Stimulated activated naive CD8-positive, alpha-beta T cell treated with anti-CD3 and anti-CD28 coated beads, Interleukin-15, Interleukin-2, amounts not matched to agents 100 ng/mL and 50 ng/mL, for 24 hours (primary cell): ENCODE measurements around the gene TCF19.

Source experiments
- H3K27ac Mint-ChIP-seq: one replicate; pipeline ENCODE4 v1.8.0; 2021; ENCODE audit warnings: mild to moderate bottlenecking, mixed read lengths
- H3K27me3 Mint-ChIP-seq: one replicate; pipeline ENCODE4 v1.8.0; 2021; ENCODE audit warnings: mixed read lengths
- H3K36me3 Mint-ChIP-seq: one replicate; pipeline ENCODE4 v1.8.0; 2021; ENCODE audit warnings: low read depth, mixed read lengths
- H3K4me1 Mint-ChIP-seq: one replicate; pipeline ENCODE4 v1.8.0; 2021; ENCODE audit warnings: low read depth, mixed read lengths
- H3K4me3 Mint-ChIP-seq: one replicate; pipeline ENCODE4 v1.8.0; 2021; ENCODE audit warnings: mild to moderate bottlenecking, mixed read lengths
- H3K9me3 Mint-ChIP-seq: one replicate; pipeline ENCODE4 v1.8.0; 2021; ENCODE audit warnings: mixed read lengths

The TCF19 gene

GRCh38 chr6:31143148-31143547 lies 15.2 kb upstream of the TCF19 start:
- Mint-ChIP-seq H3K27ac (no peak overlapping the region), H3K4me1 (no peaks in the 10 kb centered on the region), H3K9me3 (no peaks in the 10 kb centered on the region), H3K27me3 (no peaks in the 10 kb centered on the region), H3K4me3 (no peak overlapping the region), H3K36me3 (peaks cover 8% of the 10 kb centered on the region)

GRCh38 chr6:31144296-31144969 lies 14.0 kb upstream of the TCF19 start:
- no peaks in the 10 kb centered on the region for H3K4me1 Mint-ChIP-seq
- no peak overlapping the region for H3K27ac Mint-ChIP-seq
- no peak overlapping the region for H3K4me3 Mint-ChIP-seq
- H3K9me3 Mint-ChIP-seq = no peaks in the 10 kb centered on the region
- H3K36me3 Mint-ChIP-seq = peaks cover 13% of the 10 kb centered on the region
- no peaks in the 10 kb centered on the region for H3K27me3 Mint-ChIP-seq

- H3K36me3 Mint-ChIP-seq = peaks cover 18% of the 10 kb centered on the region
- H3K27ac Mint-ChIP-seq = no peak overlapping the region
- H3K27me3 Mint-ChIP-seq = no peaks in the 10 kb centered on the region
- no peaks in the 10 kb centered on the region for H3K9me3 Mint-ChIP-seq
- H3K4me3 Mint-ChIP-seq = no peak overlapping the region
- no peaks in the 10 kb centered on the region for H3K4me1 Mint-ChIP-seq
Measured at GRCh38 chr6:31144970-31145340, 13.4 kb upstream of the TCF19 start.

GRCh38 chr6:31145386-31145785 lies 13.0 kb upstream of the TCF19 start:
- peaks cover 20% of the 10 kb centered on the region for H3K36me3 Mint-ChIP-seq
- no peaks in the 10 kb centered on the region for H3K9me3 Mint-ChIP-seq
- no peak overlapping the region for H3K4me3 Mint-ChIP-seq
- H3K4me1 Mint-ChIP-seq = no peaks in the 10 kb centered on the region
- H3K27ac Mint-ChIP-seq = no peak overlapping the region
- no peaks in the 10 kb centered on the region for H3K27me3 Mint-ChIP-seq

GRCh38 chr6:31149827-31150447 lies 8.5 kb upstream of the TCF19 start:
- no peak overlapping the region for H3K4me3 Mint-ChIP-seq
- no peaks in the 10 kb centered on the region for H3K9me3 Mint-ChIP-seq
- peaks cover 22% of the 10 kb centered on the region for H3K36me3 Mint-ChIP-seq
- no peaks in the 10 kb centered on the region for H3K27me3 Mint-ChIP-seq
- no peaks in the 10 kb centered on the region for H3K4me1 Mint-ChIP-seq
- no peak overlapping the region for H3K27ac Mint-ChIP-seq

GRCh38 chr6:31152781-31153180 lies 5.6 kb upstream of the TCF19 start:
- no peaks in the 10 kb centered on the region for H3K27me3 Mint-ChIP-seq
- no peaks in the 10 kb centered on the region for H3K9me3 Mint-ChIP-seq
- no peak overlapping the region for H3K27ac Mint-ChIP-seq
- peaks cover 32% of the 10 kb centered on the region for H3K36me3 Mint-ChIP-seq
- H3K4me1 Mint-ChIP-seq = peaks cover 5% of the 10 kb centered on the region
- H3K4me3 Mint-ChIP-seq = no peak overlapping the region

- Mint-ChIP-seq H3K4me1 (peaks cover 17% of the 10 kb centered on the region), H3K27ac (no peak overlapping the region), H3K4me3 (no peak overlapping the region), H3K36me3 (peaks cover 36% of the 10 kb centered on the region), H3K9me3 (no peaks in the 10 kb centered on the region), H3K27me3 (no peaks in the 10 kb centered on the region)
Measured at GRCh38 chr6:31154436-31154835, 4.0 kb upstream of the TCF19 start.

GRCh38 chr6:31156641-31157040 lies 1.7 kb upstream of the TCF19 start:
- H3K36me3 Mint-ChIP-seq = peaks cover 36% of the 10 kb centered on the region
- no peaks in the 10 kb centered on the region for H3K27me3 Mint-ChIP-seq
- peak overlapping the region; percentile 99 for H3K4me3 Mint-ChIP-seq
- no peaks in the 10 kb centered on the region for H3K9me3 Mint-ChIP-seq
- peaks cover 25% of the 10 kb centered on the region for H3K4me1 Mint-ChIP-seq
- H3K27ac Mint-ChIP-seq = no peak overlapping the region

- peaks cover 46% of the 10 kb centered on the region for H3K36me3 Mint-ChIP-seq
- no peaks in the 10 kb centered on the region for H3K9me3 Mint-ChIP-seq
- peak within 1 kb of the TSS; percentile 88 for H3K27ac Mint-ChIP-seq
- peak within 1 kb of the TSS; percentile 99 for H3K4me3 Mint-ChIP-seq
- peaks cover 34% of the 10 kb centered on the region for H3K4me1 Mint-ChIP-seq
- H3K27me3 Mint-ChIP-seq = no peaks in the 10 kb centered on the region
Measured at GRCh38 chr6:31157513-31158139, 763 bp upstream of the TCF19 start, which contains the start of gene CCHCR1. TSS of gene CCHCR1 (minus strand) at chr6:31157802. CDS start at chr6:31157600, 202 bp downstream.

- Mint-ChIP-seq H3K9me3 (no peaks in the 10 kb centered on the region), H3K4me3 (peak overlapping the region; percentile 99), H3K27ac (peak overlapping the region; percentile 88), H3K4me1 (peaks cover 50% of the 10 kb centered on the region), H3K27me3 (no peaks in the 10 kb centered on the region), H3K36me3 (peaks cover 54% of the 10 kb centered on the region)
Measured at GRCh38 chr6:31158863-31159855, 770 bp downstream of the TCF19 start.

GRCh38 chr6:31161216-31162126 lies 3.1 kb downstream of the TCF19 start:
- peaks cover 36% of the 10 kb centered on the region for H3K36me3 Mint-ChIP-seq
- no peaks in the 10 kb centered on the region for H3K9me3 Mint-ChIP-seq
- no peak overlapping the region for H3K27ac Mint-ChIP-seq
- H3K27me3 Mint-ChIP-seq = no peaks in the 10 kb centered on the region
- H3K4me1 Mint-ChIP-seq = peaks cover 61% of the 10 kb centered on the region
- H3K4me3 Mint-ChIP-seq = peak overlapping the region; percentile 5

- H3K36me3 Mint-ChIP-seq = peaks cover 35% of the 10 kb centered on the region
- peaks cover 55% of the 10 kb centered on the region for H3K4me1 Mint-ChIP-seq
- H3K27ac Mint-ChIP-seq = no peak overlapping the region
- no peaks in the 10 kb centered on the region for H3K27me3 Mint-ChIP-seq
- no peak overlapping the region for H3K4me3 Mint-ChIP-seq
- H3K9me3 Mint-ChIP-seq = no peaks in the 10 kb centered on the region
Measured at GRCh38 chr6:31162463-31163165, 4.2 kb downstream of the TCF19 start.

GRCh38 chr6:31163922-31164321 lies 5.5 kb downstream of the TCF19 start:
- Mint-ChIP-seq H3K27me3 (no peaks in the 10 kb centered on the region), H3K9me3 (no peaks in the 10 kb centered on the region), H3K4me1 (peaks cover 48% of the 10 kb centered on the region), H3K27ac (no peak overlapping the region), H3K4me3 (no peak overlapping the region), H3K36me3 (peaks cover 30% of the 10 kb centered on the region)
